Adipose tissue (tissue), 3 donors: Measurements from ENCODE around the gene CAMTA1. TPM values are rescaled to one million over a fixed set of nuclear protein-coding genes. Genes with fewer than 3 reads are reported as not detected.

Source experiments
- H3K27ac ChIP-seq: one replicate; pipeline ENCODE4 v1.5.1; 2013; ENCODE audit warnings: low read depth, low read length
- WGBS, 3 donors: extraction: QIAGEN DNeasy Blood & Tissue Kit; methylation state at CpG; one replicate each; pipeline ENCODE4 v1.1.7; 2013; 5-methylcytosine and 5-hydroxymethylcytosine counted together
- polyA plus RNA-seq, 3 donors: library from polyadenylated mRNA; stranded (reverse); fragments of 200-250 nt; gene quantifications; one replicate each; pipeline ENCODE4 v1.2.3, GENCODE V29; 2013
- donor health status: healthy with polysubstance abuse.
- donor health status: Bipolar disorder and iron deficiency.
- donor health status: healthy.

Gene CAMTA1
- polyA plus RNA-seq, 3 donors, result 25.7 to 111 (median 60.2) TPM

DNA sequence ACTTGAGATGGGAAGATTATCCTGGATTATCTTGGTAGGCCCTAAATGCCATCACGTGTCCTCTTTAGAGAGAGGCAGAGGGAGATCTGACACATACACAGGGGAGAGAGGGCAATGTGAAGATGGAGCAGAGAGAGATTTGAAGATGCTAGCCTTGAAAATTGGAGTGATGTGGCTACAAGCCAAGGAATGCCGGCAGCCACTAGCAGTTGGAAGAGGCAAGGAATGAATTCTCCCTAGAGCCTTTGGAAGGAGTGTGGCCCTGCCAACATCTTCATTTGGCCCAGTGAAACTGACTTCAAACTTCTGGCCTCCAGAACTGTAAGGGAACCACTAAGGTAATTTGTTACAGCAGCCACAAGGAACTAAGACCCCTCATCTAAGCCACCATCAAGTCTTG lies 8.9 kb upstream of the CAMTA1 start:
- H3K27ac ChIP-seq, result no peak overlapping the region
- 81 to 94% (median 82%) methylated on average over 2 of the region's 2 CpGs for WGBS, 3 donors

DNA sequence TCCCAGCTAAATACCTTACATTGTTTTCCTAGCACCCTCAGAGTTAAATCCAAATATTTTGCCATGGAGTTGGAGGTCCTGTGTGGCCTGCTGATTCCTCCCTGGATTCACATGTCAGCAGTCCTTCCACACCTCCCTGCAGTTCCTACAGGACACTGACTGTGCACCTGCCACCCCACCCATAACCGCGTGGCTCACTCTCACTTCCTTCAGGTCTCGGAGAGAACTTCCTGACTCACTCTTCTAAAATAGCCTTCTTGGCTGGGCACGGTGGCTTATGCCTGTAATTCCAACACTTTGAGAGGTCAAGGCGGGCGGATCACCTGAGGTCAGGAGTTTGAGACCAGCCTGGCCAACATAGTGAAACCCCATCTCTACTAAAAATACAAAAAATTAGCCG lies 8.4 kb upstream of the CAMTA1 start:
- WGBS, 3 donors, result 64 to 83% (median 76%) methylated on average over 7 of the region's 7 CpGs

DNA sequence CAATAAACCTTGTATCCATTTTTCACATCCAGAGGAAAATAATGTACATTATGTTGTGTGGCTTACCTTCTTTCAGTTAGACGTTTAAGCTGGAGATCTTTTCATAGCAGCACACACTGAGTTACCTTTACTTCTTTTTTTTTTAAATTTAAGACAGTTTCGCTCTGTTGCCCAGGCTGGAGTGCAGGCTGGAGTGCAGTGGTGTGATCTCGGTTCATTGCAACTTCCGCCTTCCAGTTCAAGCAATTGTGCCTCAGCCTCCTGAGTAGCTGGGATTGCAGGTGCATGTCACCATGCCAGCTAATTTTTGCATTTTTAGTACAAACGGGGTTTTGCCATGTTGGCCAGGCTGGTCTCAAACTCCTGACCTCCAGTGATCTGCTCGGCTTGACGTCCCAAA lies 7.4 kb upstream of the CAMTA1 start:
- WGBS, 3 donors, result 78 to 88% (median 86%) methylated on average over 7 of the region's 7 CpGs
- H3K27ac ChIP-seq, result no peak overlapping the region

More for the DNA sequence above, 8.4 kb upstream of the CAMTA1 start:
- H3K27ac ChIP-seq, result no peak overlapping the region

DNA sequence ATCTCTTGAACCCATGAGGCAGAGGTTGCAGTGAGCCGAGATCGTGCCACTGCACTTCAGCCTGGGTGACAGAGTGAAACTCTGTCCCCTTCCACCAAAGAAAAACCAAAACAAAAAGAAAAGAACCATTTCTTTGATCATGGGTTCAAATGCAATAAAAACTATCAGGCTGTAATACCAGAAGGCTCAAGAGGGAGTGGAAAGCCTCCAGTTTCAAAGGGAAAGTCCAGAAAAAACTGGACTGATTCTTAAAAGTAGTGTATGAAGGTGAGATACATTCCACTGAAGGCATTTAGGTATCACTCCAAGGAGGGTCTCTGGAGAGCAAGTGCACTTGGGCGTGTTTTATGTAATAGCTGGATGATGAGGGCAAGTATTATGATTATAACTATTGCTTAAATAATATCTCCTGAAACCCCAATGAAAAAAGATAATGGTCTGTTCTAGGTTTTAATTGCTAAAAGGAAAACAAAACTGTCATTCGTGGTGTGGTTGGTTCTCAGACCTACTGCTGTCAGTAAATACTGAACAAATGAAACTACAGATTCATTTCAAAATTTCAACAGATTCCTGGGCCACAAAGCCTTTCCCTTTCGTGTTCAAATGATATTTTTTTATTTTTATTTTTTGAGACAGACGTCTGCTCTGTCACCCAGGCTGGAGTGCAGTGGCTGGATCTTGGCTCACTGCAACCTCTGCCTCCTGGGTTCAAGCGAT lies 6.0 kb upstream of the CAMTA1 start:
- no peak overlapping the region for H3K27ac ChIP-seq
- WGBS, 3 donors, result 79 to 85% (median 83%) methylated on average over 7 of the region's 7 CpGs

DNA sequence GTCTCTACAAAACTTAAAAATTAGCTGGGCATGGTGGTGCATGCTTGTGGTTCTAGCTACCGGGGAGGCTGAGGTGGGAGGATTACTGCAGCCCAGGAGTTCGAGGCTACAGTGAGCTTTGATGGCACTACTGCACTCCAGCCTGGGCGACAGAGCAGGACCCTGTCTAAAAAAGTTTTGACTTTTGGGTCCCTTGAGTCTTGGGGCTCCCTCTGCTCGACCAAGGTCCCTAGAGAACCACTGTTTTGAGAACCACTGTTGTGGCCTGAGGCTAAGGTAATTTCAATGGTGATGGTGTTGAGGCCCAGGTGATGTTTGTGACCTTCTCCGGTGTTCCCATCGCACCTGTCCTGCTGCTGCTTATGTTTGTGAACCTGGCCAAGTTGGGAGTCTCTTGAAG lies 3.1 kb upstream of the CAMTA1 start:
- WGBS, 3 donors, result 89 to 98% (median 97%) methylated on average over 6 of the region's 6 CpGs
- H3K27ac ChIP-seq, result no peak overlapping the region

DNA sequence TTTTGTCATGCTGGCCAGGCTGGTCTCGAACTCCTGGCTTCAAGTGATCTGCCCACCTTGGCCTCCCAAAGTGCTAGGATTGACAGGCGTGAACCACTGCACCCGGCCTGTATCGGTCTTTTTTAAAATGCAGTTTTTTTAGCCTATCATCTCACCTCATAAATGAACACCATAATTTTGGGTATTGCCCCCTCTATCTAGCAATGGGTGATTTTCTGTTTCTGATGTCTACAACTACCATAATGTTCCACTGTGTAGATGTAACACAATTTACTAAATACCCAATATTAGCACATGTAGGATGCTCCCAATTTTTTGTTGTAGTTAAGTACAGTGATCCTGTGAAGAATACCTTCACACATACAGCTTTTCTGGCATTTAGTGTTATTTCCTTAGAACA lies 2.0 kb upstream of the CAMTA1 start:
- no peak overlapping the region for H3K27ac ChIP-seq
- 90 to 94% (median 91%) methylated on average over 4 of the region's 4 CpGs for WGBS, 3 donors

DNA sequence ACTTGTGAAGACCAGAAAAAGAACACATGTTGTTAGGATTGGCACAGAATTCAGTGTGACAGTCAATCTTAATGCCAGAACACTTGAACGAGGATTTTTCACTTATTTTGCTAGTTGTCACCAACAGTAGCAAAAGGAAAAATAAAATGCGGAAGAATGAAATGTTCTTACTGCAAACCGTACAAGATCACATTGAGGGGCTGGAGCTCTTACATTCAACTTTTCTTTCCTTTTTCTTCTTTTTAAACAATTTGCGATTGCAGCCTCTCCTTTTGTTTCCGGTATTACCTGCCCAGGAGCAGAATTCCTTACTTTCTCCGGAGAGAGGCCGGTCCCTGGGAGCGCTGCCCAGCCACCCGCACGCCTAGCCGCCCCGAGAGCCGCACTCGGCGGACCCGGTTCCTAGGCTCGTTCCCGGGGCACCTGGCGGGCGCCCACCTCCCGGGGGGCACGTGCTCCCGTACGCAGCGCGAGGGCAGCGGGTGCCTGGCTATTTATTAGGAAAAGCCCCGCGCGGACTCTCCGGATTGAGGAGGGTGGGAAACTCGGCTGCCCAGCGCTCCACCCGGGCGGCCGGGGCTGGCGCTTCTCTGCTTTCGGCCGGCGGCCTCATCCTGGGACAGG lies 1.2 kb upstream of the CAMTA1 start:
- peak overlapping the region; percentile 71 for H3K27ac ChIP-seq
- 0 to 1% (median 1%) methylated on average over 40 of the region's 40 CpGs for WGBS, 3 donors

DNA sequence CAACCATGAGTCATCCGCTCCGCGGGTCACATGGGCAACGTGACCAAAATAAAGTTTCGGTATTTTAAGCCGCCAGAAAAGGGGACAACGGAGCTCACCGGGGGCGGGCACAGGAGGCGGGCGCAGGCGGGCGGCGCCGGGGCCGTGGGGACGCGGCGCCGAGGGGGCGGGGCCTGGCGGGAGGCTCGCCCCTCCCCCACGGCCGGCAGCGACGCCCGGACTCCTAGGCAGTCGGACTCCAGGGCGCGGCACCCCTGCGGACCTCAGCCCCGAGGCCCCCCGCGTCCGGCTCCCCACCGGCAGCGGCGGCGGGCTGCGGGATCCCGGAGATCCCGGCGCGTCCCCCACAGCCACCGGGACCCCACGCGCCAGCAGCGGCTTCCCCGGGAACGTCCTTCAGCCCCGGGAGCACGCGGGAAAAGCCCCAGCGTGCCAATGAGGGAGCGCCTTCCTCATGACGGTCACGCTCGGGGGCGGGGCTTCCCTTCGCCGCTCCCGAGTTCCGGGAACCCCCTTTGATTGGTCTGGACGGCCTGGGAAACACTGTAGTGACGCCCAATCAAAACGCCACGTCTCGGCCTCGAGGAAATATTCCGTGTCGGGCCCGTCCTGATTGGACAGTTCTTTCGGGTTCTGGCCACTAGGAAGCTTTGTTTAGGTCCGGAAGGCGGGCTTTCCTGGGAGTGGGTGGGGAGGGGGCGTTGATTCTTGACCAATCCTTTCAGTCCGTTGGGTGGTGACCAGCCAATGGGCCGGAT lies 515 bp upstream of the CAMTA1 start:
- H3K27ac ChIP-seq, result peak overlapping the region; percentile 99
- 0 to 1% (median 0%) methylated on average over 56 to 79 of the region's 79 CpGs for WGBS, 3 donors

DNA sequence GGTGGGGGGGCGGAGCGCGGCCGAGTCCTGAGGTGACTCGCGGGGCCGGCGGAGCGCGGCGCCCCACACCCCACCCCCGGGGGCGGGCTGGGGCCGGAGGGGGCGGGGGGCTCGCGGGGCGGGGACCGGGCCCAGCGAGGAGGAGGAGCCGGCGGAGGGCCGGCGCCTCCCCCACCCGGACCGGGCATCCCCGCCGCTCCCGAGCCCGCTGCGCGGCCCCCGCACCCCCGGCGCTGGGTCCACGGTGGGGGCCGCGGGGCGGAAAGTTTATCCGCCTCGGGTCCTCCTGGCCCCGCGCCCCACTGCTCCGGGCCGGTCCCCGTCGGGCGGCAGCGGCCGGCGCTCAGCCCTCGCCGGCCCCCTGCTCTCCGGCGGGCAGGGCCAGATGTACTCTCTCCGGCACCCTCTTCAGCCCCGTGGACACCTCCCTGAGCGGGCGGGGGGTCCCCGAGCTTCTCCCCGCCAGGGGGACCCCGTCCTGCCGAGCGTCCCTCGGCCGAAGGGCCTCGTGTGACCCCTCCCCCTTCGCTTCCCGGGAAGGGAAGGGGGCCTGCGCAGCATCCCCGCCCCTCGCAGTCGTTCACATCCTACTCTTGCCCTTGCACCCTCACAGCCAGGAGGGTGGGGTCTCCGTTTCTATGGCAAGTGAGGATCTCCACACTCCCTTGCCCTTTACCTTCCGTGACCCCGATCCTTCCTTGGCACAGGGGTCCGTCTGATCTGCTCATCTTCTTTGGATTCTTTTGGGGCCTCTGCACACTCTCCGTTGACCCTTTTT lies 663 bp downstream of the CAMTA1 start:
- 0 to 2% (median 1%) methylated on average over 28 to 72 of the region's 78 CpGs for WGBS, 3 donors
- no peak overlapping the region for H3K27ac ChIP-seq

DNA sequence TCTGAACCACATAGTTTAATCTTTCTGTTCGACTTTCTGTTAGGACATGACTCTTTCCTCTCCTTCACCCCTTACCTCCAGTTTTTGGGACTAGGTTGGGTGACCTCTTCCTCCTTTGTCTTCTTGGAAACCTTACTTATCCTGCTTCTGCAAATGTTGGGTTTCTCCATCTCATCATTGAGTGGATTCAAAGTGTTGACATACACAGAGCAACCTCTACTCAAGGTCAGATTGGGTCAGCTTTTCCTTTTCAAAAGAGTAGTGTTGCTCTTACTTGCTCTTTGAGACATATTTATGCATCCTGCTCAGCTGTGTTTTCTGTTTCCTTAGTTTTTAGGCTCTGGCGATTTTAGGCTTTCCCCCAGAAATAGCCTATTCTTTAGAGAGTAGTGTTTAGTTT lies 3.7 kb downstream of the CAMTA1 start:
- WGBS, 3 donors, result 46 to 80% (median 62%) methylated on average over 2 of the region's 2 CpGs
- no peak overlapping the region for H3K27ac ChIP-seq

DNA sequence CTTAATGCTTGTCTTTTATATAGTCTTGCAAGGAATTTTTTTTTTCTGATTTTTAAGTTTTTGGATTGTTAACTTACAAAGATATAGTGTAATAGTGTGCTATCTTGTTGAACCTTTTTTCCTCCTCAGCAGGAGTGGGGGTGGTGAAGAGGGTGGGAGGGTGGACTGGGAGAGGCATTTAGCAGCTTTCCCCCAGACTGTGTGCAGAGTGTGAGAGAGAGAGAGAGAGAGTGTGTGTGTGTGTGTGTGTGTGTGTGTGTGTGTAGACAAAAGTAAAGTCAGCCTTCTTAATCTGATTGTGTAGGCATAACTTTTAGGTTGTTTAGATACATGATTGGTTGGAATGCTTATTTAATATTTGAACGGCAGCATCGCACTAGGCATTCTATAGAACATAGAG lies 4.9 kb downstream of the CAMTA1 start:
- WGBS, 3 donors, result 87 to 92% (median 90%) methylated on average over 2 of the region's 2 CpGs
- H3K27ac ChIP-seq, result no peak overlapping the region

DNA sequence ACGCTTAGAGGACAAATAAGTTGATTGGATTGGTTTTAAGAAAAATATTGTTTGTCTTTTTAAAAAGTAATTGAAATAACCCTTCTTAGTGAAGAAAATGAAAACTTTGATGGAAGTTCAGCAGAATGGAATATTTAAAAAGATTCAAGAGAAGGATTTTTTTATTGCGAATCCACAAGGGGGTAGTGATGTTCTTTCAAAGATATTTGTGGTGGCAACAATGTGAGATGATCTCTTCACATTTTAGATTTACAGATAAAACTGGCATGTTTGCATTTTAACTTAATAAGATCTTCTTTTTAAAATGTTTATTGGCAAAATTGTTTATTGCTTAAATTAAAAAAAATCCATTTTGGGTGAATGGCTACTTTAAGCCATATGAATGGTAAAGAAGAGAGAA lies 8.9 kb downstream of the CAMTA1 start:
- no peak overlapping the region for H3K27ac ChIP-seq
- 61 to 77% (median 72%) methylated on average over 2 of the region's 2 CpGs for WGBS, 3 donors

DNA sequence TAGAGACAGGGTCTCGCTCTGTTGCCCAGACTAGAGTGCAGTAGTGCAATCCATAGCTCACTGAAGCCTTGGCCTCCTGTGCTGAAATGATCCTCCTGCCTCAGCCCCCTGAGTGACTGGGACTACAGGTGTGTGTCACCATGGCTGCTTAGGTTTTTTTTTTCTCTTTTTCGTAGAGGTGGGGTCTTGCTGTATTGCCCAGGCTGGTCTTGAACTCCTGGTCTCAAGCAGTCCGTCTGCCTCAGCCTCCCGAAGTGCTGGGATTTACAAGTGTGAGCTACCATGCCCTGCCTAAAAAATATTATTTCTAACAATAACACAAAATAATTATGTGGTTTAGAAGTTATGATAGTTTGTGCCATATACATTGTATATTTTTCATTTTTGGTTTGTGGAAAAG lies 9.9 kb downstream of the CAMTA1 start:
- 92 to 96% (median 93%) methylated on average over 4 of the region's 4 CpGs for WGBS, 3 donors
- no peak overlapping the region for H3K27ac ChIP-seq

DNA sequence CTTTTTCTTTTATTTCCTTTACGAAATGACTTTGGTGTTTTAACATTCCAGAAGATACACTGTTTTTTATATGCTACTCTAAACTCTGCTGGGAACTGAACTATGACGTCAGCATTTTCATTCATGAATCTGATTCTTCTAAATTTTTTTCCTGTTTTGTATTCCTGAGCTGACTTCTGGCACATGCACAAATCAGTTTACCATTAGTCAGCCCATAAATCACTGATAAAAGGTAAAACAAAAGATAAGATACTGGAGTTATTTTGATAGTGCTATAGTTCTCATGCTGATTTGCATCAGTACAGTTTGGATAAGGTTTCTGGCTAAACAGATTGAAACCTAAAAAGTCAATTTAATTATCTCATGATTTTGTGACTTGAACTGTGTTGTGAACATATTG lies 10.4 kb downstream of the CAMTA1 start:
- H3K27ac ChIP-seq, result no peak overlapping the region
- 25 to 42% (median 34%) methylated on average over 2 of the region's 2 CpGs for WGBS, 3 donors

DNA sequence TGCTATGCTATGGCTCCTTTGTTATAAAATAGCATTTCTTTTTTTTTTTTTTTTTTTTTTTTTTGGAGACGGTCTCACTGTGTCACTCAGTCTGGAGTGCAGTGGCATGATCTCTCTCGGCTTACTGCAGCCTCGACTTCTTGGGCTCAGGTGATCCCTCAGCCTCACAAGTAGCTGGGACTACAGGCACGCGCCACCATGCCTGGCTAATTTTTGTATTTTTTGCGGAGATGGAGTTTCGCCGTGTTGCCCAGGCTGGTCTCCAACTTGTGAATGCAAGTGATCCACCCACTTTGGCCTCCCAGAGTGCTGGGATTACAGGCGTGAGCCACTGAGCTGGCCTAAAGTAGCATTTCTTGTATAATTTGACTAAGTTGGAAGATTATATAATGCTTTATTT lies 10.8 kb downstream of the CAMTA1 start:
- 74 to 80% (median 74%) methylated on average over 9 of the region's 9 CpGs for WGBS, 3 donors

DNA sequence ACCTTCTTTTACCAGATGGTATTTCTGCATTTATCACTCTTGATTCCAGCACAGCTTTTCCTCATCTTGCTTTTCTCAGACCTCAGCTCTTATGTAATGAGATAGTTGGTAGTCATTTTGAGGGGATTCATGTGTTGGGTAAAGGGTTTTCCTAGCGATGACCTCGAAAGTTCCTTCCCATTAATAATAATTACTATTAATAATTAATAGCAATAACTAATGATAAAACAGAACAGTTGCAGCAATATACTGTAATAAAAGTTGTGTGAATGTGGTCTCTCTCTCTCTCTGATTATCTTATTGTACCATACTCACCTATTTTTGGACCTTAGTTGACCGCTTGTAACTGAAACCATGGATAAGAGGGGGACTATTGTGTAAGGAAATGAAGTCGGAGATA lies 14.2 kb downstream of the CAMTA1 start:
- 92 to 96% (median 94%) methylated on average over 4 of the region's 4 CpGs for WGBS, 3 donors
- H3K27ac ChIP-seq, result no peak overlapping the region

More for the DNA sequence above, 10.8 kb downstream of the CAMTA1 start:
- no peak overlapping the region for H3K27ac ChIP-seq

DNA sequence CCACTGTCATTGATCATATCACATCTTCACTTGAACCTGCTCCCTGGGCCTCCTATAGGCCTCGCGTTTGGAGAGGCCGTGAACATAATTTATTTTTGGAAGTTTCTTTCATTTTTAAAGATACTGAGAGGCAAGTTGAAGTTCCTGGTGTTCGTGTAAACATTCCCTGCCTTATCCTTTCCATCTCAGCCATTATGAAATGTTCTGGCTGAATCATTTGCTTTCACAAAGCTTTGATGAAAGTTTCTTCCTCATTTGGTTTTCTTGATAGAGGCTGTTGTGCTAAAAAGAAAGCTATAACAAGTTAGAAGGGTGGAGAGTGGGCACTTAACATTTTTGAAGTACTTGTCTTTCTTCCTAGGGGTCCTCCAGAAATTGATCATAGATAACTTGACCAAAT lies 15.5 kb downstream of the CAMTA1 start:
- no peak overlapping the region for H3K27ac ChIP-seq
- 25 to 44% (median 36%) methylated on average over 4 of the region's 4 CpGs for WGBS, 3 donors

DNA sequence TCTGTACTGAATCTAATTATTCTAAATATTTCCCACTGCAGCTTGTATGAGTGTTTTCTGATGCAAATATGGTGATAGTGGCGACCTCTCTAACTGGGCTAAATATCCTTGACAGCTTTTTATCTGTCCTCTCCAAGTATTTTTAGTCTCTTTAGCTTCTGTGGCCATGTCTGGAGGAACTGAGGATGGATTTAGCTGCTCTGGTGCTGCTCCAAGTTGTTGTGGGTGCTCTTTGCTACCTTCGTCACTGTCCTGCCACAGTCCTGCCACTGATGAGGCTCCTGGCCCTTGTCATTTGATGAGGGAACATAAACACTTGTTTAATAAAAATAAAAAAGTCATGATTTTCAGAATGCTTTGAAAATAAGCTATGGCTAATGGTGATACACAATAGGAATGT lies 15.9 kb downstream of the CAMTA1 start:
- 93 to 96% (median 96%) methylated on average over 2 of the region's 2 CpGs for WGBS, 3 donors
- H3K27ac ChIP-seq, result no peak overlapping the region

DNA sequence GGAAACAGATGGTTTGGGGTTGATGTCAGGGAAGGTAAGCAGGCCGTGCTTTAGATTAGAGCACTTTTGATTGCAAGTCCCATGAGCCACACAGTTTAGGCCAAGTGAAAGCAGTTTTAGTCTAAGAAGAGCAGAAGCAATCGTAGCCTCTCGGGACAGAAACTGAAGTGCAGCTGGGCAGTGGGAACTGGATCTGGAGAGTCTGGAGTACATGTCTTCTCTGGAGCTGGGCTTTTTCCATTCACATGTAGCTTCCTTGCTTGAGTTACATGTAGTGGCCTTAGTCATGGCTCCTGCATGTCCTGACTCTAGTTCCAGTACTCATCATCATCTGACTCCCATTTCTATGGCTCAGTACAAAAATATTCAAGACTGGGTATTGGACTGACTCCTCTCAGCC lies 16.7 kb downstream of the CAMTA1 start:
- no peak overlapping the region for H3K27ac ChIP-seq
- WGBS, 3 donors, result 58 to 88% (median 70%) methylated on average over 3 of the region's 3 CpGs
